Measurements from ENCODE around the gene HTR1E. TPM values are rescaled to one million over a fixed set of nuclear protein-coding genes. Genes with fewer than 3 reads are reported as not detected.
"Not testable (repeated sequence)": the region's sequence is repeated elsewhere in the genome, so short reads cannot be mapped to it uniquely, and the experiment has no call there.

HTR1E gene
- total RNA-seq (2014; rRNA removed; shearing (Covaris generic)), result not detected in 2 replicates
- polyA plus RNA-seq (2014; cell fraction: nucleus; rRNA removed), result not detected in 2 replicates

GRCh38 chr6:86937219-86938079 lies at the start of gene HTR1E:
Gene HTR1E, plus strand, starts transcription at chr6:86937528. Its CDS starts 77,807 bp downstream, at chr6:87015335.
- peak; percentile 12 for DNase-seq (ENCODE audit: extremely low read depth, low read depth)

DNA sequence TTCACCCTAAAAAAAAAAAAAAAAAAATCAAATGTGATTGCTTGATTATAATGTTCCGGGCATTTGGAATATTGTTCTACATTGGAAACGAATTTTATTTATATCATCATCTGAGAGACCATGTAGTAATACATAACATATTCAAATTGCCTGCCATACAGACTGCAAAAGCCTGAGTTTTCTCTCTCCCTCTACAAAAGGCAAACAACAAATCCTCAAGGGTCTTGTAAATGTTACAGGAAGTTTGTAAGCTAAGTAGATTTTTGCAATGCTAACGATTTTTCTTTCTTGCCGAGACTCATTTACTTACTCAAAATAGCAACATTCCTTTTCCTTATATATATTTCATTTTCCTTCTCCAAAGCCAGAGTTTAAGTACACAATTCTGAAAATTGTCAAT lies 49.0 kb upstream of the HTR1E start:
- DNase-seq (ENCODE audit: extremely low read depth, low read depth), result no peak

- not testable (repeated sequence) for DNase-seq (ENCODE audit: extremely low read depth, low read depth)
Measured at GRCh38 chr6:86897265-86897664, 40.1 kb upstream of the HTR1E start.

DNA sequence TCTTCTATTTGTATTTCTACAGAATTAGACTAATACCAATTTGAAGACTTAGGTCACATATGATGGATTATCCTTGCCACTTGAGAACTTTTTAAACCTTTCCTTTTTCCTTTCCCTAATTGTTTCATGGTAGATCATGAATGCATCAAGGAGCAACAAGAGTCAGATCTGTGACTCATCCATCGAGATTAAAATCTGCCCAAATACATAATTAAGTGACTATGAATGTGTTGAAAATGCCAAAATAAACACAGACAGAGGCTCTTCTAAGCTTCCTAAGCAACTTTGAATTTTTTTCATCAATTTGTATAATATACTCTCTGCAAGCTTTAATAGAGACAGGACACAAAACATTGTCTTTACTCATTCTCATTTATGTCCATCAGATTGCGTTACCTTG lies 23.5 kb upstream of the HTR1E start:
- DNase-seq (ENCODE audit: extremely low read depth, low read depth), result no peak

- DNase-seq (ENCODE audit: extremely low read depth, low read depth), result no peak
Measured at GRCh38 chr6:86916393-86916792, 20.9 kb upstream of the HTR1E start.

DNA sequence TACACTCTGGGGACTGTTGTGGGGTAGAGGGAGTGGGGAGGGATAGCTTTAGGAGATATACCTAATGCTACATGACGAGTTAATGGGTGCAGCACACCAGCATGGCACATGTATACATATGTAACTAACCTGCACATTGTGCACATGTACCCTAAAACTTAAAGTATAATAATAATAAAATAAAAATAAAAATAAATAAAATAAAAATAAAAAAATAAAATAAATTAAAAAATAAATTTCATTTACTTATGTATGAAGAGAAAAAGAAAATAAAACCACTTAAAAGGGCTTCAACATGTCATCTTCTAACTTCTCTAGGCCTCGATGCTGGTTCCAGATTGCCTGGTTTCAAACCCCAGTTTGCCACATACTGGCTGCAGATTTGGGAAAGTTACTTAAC lies 10.2 kb upstream of the HTR1E start:
- not testable (repeated sequence) for DNase-seq (ENCODE audit: extremely low read depth, low read depth)

GRCh38 chr6:86927859-86928258 lies 9.5 kb upstream of the HTR1E start:
- DNase-seq (ENCODE audit: extremely low read depth, low read depth), result not testable (repeated sequence)

DNA sequence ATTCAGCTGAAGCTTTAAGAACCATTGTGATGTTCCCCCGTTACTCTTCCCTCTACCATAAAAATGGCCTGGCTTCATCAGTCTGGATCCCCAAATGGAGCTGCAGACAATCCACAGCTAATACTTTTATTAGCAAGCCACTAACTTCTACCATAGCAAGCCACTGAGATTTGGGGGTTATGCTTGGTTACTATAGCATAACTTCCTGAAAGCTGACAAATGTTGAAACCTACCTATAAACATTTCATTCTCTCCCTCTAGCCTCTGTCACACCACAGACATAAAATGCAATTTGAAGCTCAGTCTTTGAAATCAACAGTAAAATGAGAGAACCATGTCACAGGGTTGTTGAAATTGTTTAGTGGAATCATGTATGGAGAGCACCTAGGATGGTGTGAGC lies 3.0 kb upstream of the HTR1E start:
- DNase-seq (ENCODE audit: extremely low read depth, low read depth), result no peak

DNA sequence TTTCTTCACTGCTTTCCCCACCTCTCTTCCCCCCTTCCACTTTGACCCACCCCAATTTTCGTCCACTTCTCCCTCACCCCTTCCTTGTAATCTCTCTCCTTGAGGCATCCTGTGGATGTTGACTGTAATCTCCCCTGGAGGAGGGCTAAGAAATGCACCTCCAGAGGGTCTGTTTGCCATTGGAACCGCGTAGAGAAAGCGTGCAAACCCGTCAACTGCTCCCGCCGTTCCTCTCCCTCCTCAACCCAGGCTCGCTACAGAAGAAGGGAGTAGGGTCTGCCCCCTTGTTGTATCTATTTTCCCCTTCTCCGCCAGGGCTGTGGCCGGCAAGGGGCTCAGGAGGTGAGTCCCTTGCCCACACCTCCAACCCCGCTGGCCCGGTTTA lies 502 bp upstream of the HTR1E start:
- no peak for DNase-seq (ENCODE audit: extremely low read depth, low read depth)

DNA sequence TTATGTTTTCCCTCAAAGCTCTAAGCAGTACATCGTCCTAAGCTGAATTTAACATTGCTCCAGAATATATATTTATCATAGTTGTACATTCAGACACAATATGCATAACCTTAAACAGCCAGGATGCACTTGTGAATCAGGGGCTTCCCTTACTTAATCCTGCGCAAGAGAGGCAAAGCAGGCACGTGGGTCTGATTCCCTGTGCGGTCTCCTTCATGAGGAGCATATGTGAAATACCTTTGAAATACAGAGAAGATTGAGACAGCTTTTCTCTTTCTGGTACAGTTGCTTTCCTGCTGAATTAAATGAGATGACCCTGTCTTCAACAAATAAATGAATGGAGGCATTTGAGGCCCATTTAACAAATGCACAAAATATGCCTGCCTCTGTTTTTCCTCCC lies 1.5 kb downstream of the HTR1E start:
- DNase-seq (ENCODE audit: extremely low read depth, low read depth), result no peak

- DNase-seq (ENCODE audit: extremely low read depth, low read depth), result no peak
Measured at GRCh38 chr6:86941461-86941860, 4.1 kb downstream of the HTR1E start.

DNA sequence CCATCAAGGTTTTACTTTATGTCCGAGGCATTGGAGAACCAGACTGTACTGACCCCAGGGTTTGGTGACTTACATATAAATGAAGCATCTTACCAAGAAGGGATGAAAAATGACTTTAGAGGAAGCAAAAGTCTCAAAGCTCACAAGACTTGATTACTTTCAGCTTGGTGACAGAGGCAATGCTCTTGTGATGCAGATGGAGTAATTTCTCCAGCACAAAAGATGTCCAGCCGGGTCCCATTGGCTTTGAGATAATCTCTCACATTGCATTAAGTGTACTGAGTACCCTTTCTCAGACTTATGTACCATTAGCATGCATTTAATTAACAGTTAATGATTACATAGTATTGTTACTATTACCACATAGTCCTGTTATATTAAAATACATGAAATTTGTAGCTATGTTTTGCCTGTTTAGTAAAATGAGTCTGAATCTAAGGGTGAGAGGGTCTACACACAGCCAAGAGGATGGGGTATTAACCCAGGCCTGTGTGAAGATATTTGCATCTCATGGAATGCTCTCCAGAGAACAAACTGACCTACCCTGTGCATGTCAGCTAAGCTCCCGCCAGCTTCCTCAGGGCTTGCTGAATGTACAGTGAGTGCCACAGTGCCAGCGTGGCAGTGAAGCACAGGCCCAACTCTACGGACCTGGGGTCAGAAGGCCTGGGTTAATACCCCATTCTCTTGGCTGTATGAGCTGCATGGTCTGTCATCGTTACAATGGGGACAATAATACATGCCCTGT lies 5.6 kb downstream of the HTR1E start:
- DNase-seq (ENCODE audit: extremely low read depth, low read depth), result no peak

GRCh38 chr6:86943819-86944407 lies 6.6 kb downstream of the HTR1E start:
- DNase-seq (ENCODE audit: extremely low read depth, low read depth), result no peak

GRCh38 chr6:86949771-86950170 lies 12.4 kb downstream of the HTR1E start:
- no peak for DNase-seq (ENCODE audit: extremely low read depth, low read depth)

DNA sequence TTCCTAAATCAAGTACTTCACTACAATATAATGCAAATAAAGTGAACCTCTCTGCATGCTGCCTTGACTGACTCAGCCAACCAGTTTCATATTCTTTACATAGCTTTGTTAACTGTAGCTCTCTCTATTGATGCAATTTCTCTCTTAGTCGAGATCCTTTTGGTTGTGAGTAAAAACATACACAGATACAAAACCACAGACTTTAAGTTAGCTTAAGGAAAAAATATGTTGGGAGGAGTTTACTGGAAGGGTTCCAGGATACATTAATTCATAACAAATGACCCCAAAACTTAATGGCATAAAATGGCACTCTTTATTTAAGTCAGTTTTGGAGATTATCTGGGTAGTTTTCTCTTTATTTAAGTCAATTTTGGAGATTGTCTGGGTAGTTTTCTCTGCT lies 15.7 kb downstream of the HTR1E start:
- no peak for DNase-seq (ENCODE audit: extremely low read depth, low read depth)

DNA sequence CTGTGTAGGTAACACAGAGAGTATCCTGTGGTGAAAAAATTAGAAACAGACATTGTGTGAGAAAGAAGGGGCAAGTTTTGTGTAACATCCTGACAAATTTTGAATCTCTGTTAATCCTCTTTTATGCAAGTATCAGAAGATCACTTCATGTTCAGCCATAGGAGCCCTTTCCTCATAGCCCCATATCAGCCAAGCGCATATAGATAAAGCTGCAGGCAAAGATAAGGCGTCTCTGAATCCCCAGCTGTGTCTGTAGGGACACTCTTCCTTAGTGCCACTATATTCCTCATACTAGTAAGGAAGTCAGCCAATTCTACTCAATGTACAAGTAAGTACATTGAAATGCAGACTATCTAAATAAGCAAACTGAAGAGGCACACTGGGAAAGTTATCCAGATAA lies 22.3 kb downstream of the HTR1E start:
- DNase-seq (ENCODE audit: extremely low read depth, low read depth), result no peak

DNA sequence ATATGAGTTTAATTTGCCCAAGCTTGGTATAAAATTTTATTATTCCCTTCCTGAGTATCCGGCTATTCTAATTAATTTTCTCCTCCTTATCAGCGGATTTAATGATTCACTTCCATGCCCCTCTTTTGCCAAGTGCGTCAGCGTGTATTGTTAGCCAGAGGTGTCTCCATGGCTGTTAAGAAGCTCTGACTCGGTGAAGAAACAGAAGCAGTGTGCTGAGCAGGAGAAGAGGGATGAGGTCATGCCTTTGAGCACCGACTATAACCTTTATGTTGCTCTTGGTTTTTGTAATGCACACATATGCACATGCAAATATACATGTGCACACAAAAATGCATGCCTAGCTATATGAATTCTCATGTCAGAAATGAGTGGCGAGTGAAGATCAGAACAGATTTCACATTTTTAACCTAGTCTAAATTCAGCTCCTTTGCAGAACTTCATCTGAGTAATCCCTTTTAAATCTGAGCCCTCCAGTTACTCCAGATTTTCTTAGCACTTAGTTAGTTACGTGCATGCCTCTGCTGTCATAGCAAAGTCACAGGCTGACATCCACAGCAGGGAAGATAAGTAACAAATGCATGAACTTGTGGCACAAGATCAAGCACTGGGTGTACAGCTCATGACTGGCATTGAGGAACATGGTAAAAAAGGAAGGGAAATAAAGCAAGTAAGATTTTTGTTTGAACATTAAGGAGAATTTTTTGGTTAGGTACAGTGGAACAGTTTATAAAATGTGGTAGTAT lies 24.3 kb downstream of the HTR1E start:
- DNase-seq (ENCODE audit: extremely low read depth, low read depth), result no peak

GRCh38 chr6:86963352-86963751 lies 26.0 kb downstream of the HTR1E start:
- DNase-seq (ENCODE audit: extremely low read depth, low read depth), result no peak

GRCh38 chr6:86964029-86964579 lies 26.8 kb downstream of the HTR1E start:
- DNase-seq (ENCODE audit: extremely low read depth, low read depth), result no peak

DNA sequence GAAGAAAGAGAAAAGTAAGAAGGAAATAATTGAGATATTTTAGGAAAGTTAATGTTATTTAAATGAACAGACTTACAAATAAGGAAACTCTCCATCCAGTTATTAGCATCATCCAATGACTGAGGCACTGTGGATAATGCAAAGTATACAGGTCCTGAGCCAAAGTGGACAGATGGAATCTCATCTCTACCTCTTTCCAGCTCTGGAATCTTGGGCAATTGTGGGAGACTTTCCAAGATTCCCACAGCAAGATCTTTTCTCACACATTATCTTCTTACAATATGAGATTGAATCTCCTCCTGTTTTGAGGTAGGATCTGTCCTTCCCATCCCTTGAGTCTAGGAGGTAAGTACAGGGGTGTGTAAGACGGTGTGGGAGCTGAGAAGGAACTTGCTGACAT lies 28.9 kb downstream of the HTR1E start:
- DNase-seq (ENCODE audit: extremely low read depth, low read depth), result no peak

Data from NCI-H460 (cell line).